B cell (primary cell): ENCODE results near the gene AOC1.

Source experiments
- CTCF ChIP-seq: fragments of 200-600 bp; IDR thresholded peaks from one replicate; pipeline ENCODE4 v1.8.0; 2022; ENCODE audit warnings: antibody characterized with exemption, mild to moderate bottlenecking
- EZH2 ChIP-seq: IDR thresholded peaks from 2 replicates; pipeline ENCODE4 v1.6.1; 2012; ENCODE audit warnings: borderline replicate concordance, low read depth, mild to moderate bottlenecking, moderate library complexity, low read length; ENCODE audit not compliant: insufficient read depth, poor library complexity, severe bottlenecking

DNA sequence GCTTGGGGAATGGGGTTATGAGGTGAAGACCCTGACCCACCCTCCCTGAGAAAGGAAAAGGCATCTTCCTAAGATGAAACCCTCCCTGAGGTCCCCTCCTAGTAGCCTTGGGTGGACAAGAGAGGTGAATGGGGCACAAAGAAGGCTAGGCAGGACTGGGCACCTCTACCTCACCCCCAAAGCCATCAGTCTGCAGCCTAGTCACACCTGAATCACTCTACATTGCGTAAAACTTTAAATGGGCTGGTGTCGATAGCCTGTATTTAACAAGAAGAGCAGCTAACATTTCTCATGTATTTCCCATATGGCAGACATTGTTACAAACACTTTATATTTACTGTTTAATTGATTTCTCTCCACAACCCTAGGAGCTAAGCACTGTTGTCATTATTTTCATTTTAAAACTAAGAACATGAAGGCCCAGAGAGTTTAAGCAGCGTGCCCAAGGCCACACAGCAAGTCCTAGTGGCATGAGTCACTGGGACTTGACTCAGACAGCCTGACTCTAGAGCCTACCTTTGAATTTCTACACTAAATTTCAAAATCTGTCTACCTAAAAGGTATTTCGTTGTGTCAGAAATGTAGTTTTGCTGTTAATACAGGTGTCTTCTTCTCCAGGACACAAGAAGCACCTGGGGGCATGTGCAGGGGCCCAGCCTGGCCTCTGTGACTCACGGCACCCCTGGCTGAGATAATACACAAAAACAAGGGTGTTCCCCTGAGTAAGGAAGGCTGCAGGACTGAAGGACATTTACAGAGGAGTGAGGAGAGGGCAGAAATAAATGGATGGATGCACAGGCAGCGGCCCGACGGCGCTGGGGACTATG, 3.4 kb downstream of the AOC1 start:
- TF ChIP-seq EZH2 = no peak
- no peak for TF ChIP-seq CTCF
